ENCODE measurements around the gene PTPN23.

Gene PTPN23

DNA sequence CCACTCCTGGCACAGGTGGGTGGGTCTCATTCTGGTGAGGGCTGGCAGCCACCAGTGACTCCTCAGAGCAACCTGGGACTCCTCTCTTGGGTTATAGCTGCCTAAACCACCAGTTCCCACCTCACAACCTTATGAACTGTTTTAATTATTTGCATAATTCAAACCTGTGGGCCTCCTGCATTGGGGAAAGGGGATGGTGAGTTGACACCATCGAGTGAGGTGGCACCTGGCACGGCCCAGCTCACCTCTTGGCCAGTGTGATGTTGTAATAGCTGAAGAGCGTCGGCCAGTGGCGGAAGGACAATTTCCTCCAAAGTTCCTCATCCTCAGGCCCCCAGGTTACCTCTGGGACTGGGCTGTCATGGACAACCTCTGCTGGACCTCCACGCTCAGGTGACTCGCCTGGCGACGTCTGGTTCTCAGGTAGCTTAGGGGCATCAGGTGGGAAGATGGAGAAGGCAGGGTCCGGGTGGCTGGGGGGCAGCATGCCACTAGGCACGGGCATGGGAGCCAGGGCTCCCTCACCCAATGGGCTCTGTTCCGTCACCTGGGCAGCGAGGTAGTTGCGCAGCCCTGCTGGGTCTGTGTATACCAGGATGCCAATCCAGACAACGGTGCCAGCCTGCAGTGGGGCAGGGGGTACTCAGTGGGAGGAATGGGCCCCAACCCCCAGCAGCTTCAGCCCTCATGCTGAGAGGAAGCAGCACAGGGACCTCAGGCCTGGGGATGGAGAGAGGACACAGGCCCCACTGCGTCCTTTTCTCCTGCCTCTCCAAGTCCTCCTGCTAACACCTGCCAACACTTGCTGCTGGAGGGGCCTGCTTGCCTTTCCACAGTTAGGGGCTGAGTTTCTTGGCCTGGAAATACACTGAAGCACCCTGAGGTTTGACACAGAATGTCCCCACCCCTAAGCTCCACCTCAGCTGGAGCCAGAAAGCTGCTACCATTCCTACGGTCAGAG lies 38.5 kb downstream of the PTPN23 start:
- DNase-seq, result no peak

GRCh38 chr3:47420044-47420430 lies 39.2 kb downstream of the PTPN23 start:
- DNase-seq, result no peak

DNA sequence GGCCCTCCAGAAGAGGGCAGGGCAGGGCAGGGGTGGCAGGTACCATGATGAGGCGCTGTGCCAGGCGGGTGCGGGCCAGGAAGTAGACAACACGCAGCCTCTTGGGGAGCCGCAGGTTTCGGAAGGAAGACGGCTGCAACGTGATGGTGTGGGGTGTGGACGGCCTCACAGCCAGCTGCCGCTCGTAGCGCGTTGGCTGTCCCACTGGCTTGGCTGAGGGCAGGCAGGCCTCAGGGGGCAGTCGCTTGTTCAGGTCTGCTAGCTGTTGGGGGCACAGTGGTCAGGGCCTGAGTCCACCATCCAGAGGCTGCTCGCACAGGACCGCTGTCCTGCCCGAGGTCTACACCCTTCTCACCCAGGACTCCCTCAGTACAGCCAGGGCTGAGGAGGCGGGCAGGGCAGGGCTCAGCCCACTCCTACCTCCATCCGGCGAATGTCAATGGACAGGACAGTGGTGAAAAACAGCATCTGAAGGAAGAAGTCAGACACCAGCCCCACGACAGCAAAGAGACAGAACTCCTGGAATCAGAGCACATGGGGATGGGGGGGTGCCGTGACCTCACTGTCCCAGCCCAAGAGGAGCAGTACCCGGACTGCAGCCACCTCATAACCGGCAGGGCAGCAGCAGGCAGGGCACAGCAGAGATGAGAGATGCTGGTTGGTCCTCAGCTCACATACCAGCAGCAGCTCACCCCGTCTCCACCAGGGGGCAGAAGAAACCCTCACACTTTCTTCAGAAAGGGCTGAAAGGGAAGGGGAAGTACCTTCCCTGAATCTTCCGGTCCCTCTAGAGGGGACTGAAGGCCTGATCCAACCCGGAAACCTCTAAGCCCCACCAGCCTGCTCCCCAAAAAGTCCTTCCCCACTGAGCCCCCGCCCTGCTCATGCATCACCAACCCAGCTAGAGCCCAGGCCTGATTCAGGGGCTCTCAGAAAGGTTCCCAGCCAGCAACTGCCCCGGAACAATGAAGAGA lies 40.0 kb downstream of the PTPN23 start:
- DNase-seq, result peak; percentile 94 to 96 (median 94)

DNA sequence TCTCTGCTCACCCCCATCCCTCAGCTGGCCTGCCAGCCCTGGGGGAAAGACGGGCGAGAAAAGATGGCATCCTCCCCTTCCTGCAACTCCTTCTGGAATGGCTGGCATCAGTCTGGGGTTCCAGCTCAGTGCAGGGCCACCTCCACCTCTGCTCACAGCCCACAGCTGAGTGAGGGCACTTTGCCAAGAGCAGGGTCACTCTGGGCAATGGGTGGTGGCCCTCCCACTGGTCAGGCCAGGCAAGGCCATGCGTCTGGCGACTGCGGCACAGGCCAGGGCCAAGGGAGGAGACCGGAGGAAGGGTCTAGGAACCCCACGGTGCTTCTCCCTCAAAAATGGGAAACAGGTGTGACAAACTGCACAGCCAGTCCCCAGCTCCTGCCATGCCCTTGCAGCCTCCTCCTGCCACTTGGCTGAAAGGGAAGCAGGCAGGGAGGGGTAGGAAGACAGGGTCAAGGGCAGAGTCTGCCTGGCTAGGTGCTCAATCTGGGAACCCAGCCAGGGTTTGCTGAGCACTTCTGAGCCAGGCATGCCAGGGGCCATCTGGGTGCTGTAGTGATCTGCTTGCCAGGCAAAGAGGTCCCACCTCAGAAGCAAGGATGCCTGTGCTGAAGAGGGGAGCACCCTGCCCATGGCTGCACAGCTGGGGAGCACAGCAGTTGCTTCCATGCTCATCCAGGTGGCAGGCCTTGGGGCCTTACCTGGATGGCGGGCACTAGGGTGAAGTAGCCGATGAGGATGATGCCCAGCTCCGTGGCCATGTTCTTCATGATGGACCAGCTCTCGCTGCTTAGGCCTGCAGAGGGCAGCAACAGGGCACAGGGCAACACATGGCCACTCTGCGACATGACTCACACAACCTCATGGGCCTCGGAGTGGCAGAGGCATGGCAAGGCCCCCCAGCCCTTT lies 41.2 kb downstream of the PTPN23 start:
- peak; percentile 27 to 55 (median 48) for DNase-seq

GRCh38 chr3:47422743-47423142 lies 41.9 kb downstream of the PTPN23 start:
- no peak for DNase-seq

GRCh38 chr3:47423548-47424145 lies 42.8 kb downstream of the PTPN23 start:
- DNase-seq, result no peak

- no peak for DNase-seq
Observed at GRCh38 chr3:47424434-47425382, 43.9 kb downstream of the PTPN23 start.

GRCh38 chr3:47425383-47425778 lies 44.6 kb downstream of the PTPN23 start:
- DNase-seq, result no peak

DNA sequence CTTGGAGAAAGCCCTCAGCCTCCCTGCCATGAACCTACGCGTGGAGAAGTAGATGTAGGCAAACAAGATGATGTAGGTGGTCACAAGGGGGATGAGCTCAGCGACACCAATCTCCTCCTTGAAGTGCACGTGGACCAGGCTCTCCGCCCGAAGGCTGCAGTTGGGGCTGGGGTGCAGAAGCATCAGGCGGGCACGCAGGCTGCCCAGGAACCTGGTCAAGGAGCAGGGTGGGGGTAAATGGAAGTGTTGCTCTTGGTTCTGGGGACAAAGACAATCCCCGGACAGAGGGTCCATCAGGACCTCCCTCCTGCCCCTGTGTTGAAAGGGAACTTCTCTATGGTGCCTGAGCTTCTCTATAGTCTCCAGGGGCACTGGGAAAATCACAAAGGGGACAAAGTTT lies 45.1 kb downstream of the PTPN23 start:
- no peak for DNase-seq

- no peak for DNase-seq
Observed at GRCh38 chr3:47427866-47428265, 47.0 kb downstream of the PTPN23 start.

- DNase-seq, result no peak
Observed at GRCh38 chr3:47428662-47429061, 47.8 kb downstream of the PTPN23 start.

- no peak for DNase-seq
Observed at GRCh38 chr3:47429476-47430270, 48.9 kb downstream of the PTPN23 start.

GRCh38 chr3:47430606-47431005 lies 49.8 kb downstream of the PTPN23 start:
- no peak for DNase-seq

DNA sequence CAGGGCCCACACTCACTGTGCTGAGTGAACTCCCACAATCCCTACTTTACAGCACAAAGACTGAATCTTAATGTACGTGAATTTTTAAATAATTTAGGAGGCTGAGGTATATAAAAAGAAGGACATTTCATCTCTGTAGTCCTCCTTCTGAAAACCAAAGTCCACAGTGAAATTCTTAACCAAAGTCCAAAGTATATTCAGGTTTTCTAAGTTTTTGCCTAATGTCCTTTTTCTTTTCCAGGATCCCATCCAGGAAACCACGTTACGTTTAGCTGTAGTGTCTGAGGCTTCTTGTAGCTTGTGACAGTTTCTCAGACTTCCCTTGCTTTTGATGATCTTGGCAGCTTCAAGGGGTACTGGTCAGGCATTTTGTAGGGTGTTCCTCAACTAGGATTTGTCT lies 50.4 kb downstream of the PTPN23 start:
- DNase-seq, result no peak

DNA sequence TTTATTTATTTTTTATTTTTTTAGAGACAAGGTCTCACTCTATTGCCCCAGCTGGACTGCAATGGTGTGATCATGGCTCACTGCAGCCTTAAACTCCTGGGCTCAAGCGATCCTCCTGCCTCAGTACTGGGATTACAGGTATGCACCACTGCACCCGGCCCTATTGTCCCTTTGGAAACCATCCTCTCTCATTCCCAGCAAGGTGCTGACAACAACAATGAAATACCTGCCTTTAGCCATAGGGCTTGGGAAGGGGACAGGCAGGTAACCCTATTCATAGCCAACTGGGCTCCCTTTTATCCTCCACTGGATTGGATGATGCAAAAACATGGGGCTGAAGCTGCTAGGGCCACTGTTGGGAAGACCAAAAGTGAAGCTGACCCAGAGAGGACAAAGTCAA lies 51.9 kb downstream of the PTPN23 start:
- DNase-seq, result no peak

DNA sequence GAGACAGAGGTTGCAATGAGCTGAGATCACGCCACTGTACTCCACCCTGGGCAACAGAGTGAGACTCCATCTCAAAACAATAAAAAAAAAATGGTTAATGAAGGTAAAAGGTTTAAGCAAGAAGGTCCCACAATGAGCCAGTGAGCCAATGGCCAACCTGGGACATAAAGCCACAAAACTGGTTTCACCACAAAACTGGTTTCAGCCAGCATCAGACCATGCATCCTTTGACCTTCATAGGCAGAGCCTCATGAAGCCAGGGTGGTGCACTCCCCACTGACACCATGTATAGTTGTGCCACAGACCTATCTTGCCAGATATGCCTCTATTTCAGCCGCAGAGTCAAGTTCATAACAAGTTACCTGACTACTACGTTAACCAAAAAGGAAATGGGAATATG lies 53.0 kb downstream of the PTPN23 start:
- DNase-seq, result no peak

GRCh38 chr3:47434849-47435248 lies 54.0 kb downstream of the PTPN23 start:
- DNase-seq, result no peak

- DNase-seq, result no peak
Observed at GRCh38 chr3:47436180-47436579, 55.4 kb downstream of the PTPN23 start.

DNA sequence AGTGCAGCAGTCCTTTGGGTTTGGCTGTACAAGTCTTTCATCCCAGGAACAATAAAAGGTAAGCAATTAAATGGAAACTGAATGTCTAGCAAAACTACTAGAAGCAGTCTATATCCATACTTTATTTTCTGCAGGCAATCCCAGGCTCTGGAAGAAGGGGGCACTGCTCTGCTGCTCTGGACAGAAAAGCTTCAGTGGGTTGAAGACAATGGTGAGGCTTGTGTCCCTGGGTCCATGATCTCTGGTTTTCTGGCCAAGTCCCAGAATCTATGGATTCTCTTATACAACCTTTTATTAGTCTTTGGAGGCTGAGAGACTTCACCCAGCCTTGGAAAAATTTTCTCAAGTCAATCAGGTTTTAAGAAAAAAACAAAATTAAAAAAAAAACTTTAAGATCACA lies 59.3 kb downstream of the PTPN23 start:
- DNase-seq, result peak in 3 of 4 experiments; percentile 34 to 40 (median 37)

Measured in suppressor macrophage (primary cell).